Neuronal stem cell (in vitro differentiated cells): ENCODE measurements around the gene FYTTD1.

Source experiments
- DNase-seq: peaks from one replicate; pipeline ENCODE4 v3.0.0-alpha.2; 2013; ENCODE audit warnings: low spot score
- H2AFZ ChIP-seq: one replicate; pipeline ENCODE4 v1.6.1; 2013; ENCODE audit warnings: mild to moderate bottlenecking, low read length, inconsistent platforms
- H2AK5ac ChIP-seq: 2 replicates; pipeline ENCODE4 v1.6.1; 2013; ENCODE audit warnings: low read depth, mild to moderate bottlenecking, inconsistent platforms, low read length, moderate library complexity, mixed read lengths
- H2BK120ac ChIP-seq: 2 replicates; pipeline ENCODE4 v1.6.1; 2013; ENCODE audit warnings: low read depth, mild to moderate bottlenecking, inconsistent platforms, low read length, moderate library complexity, mixed read lengths
- H2BK12ac ChIP-seq: one replicate; pipeline ENCODE4 v1.6.1; 2013; ENCODE audit warnings: low read length, inconsistent platforms
- H2BK15ac ChIP-seq: 2 replicates; pipeline ENCODE4 v1.6.1; 2013; ENCODE audit warnings: mild to moderate bottlenecking, low read length, inconsistent platforms, mixed read lengths
- H2BK5ac ChIP-seq: one replicate; pipeline ENCODE4 v1.6.1; 2013; ENCODE audit warnings: inconsistent platforms, mild to moderate bottlenecking, low read length, moderate library complexity
- H3K14ac ChIP-seq: one replicate; pipeline ENCODE4 v1.6.1; 2013; ENCODE audit warnings: low read length, inconsistent platforms
- H3K18ac ChIP-seq: 2 replicates; pipeline ENCODE4 v1.6.1; 2013; ENCODE audit warnings: low read length, inconsistent platforms
- H3K23ac ChIP-seq: 2 replicates; pipeline ENCODE4 v1.6.1; 2013; ENCODE audit warnings: low read depth, mild to moderate bottlenecking, mixed read lengths, low read length, inconsistent platforms; ENCODE audit not compliant: poor library complexity
- H3K27ac ChIP-seq: replicated peaks from 3 replicates; pipeline ENCODE4 v1.5.1; 2013; ENCODE audit warnings: low read length, inconsistent platforms
- H3K27me3 ChIP-seq, 3 experiments: 2 replicates each; pipeline ENCODE4 v1.6.1; 2013; ENCODE audit warnings: low read length in 3 of 3, mild to moderate bottlenecking in 2 of 3, inconsistent platforms in 1 of 3, low read depth in 1 of 3, mixed read lengths in 1 of 3, moderate library complexity in 1 of 3; ENCODE audit not compliant: control insufficient read depth in 3 of 3, insufficient read depth in 3 of 3
- H3K36me3 ChIP-seq, 2 donors: replicated peaks in 1 of 2; 2 replicates each; pipeline ENCODE4 v1.6.1; 2013; ENCODE audit warnings: low read length in 2 of 2; ENCODE audit not compliant: control insufficient read depth in 2 of 2, insufficient read depth in 2 of 2
- H3K4ac ChIP-seq: 2 replicates; pipeline ENCODE4 v1.6.1; 2013; ENCODE audit warnings: inconsistent platforms, mild to moderate bottlenecking, low read length, moderate library complexity
- H3K4me1 ChIP-seq, 2 donors: 1 replicate in 1 of 2; 2 replicates in 1 of 2; pipeline ENCODE4 v1.6.1; 2013; ENCODE audit warnings: low read length in 2 of 2, low read depth in 1 of 2; ENCODE audit not compliant: control insufficient read depth in 2 of 2, insufficient read depth in 1 of 2
- H3K4me2 ChIP-seq: one replicate; pipeline ENCODE4 v1.6.1; 2013; ENCODE audit warnings: mild to moderate bottlenecking, low read length, inconsistent platforms; ENCODE audit not compliant: insufficient read depth, poor library complexity, severe bottlenecking
- H3K4me3 ChIP-seq, 2 donors: 2 replicates each; pipeline ENCODE4 v1.5.1; 2013; ENCODE audit warnings: low read length in 2 of 2, mild to moderate bottlenecking in 2 of 2, inconsistent platforms in 1 of 2, moderate library complexity in 1 of 2
- H3K79me1 ChIP-seq: one replicate; pipeline ENCODE4 v1.6.1; 2013; ENCODE audit warnings: low read depth, mild to moderate bottlenecking, inconsistent platforms, low read length, moderate library complexity
- H3K9ac ChIP-seq: one replicate; pipeline ENCODE4 v1.6.1; 2013; ENCODE audit warnings: mild to moderate bottlenecking, low read depth, low read length, inconsistent platforms; ENCODE audit not compliant: poor library complexity
- H3K9me3 ChIP-seq, 2 donors: replicated peaks in 1 of 2; 2 replicates each; pipeline versions ENCODE3 to v1.6.1; 2013; ENCODE audit warnings: low read length in 2 of 2, mild to moderate bottlenecking in 2 of 2, inconsistent platforms in 1 of 2, low read depth in 1 of 2, mixed read lengths in 1 of 2, moderate library complexity in 1 of 2; ENCODE audit not compliant: control insufficient read depth in 2 of 2, insufficient read depth in 1 of 2
- H4K8ac ChIP-seq: one replicate; pipeline ENCODE4 v1.6.1; 2013; ENCODE audit warnings: low read depth, mild to moderate bottlenecking, inconsistent platforms, low read length, moderate library complexity
- H4K91ac ChIP-seq: one replicate; pipeline ENCODE4 v1.6.1; 2013; ENCODE audit warnings: low read length, low read depth, mild to moderate bottlenecking, inconsistent platforms; ENCODE audit not compliant: poor library complexity
- WGBS, 2 donors: extraction: QIAGEN DNeasy Blood & Tissue Kit; methylation state at CpG; one replicate each; pipeline ENCODE4 v1.1.7; 2013; ENCODE audit warnings: missing lambda C conversion rate in 2 of 2, mixed read lengths in 1 of 2; ENCODE audit not compliant: insufficient read length in 2 of 2, insufficient replicate concordance in 1 of 2; ENCODE audit errors: extremely low coverage in 2 of 2; 5-methylcytosine and 5-hydroxymethylcytosine counted together

Gene FYTTD1

GRCh38 chr3:197800379-197800778, 50.7 kb downstream of the FYTTD1 start:
- Histone ChIP-seq H4K8ac (no peak overlapping the region), H3K36me3 (peaks cover 0 to 19% of the 10 kb centered on the region in 2 donors), H3K23ac (no peak overlapping the region), H3K4me1 (no peaks in the 10 kb centered on the region), H3K9ac (no peak overlapping the region), H2AK5ac (no peak overlapping the region), H2BK120ac (no peak overlapping the region), H3K4ac (no peak overlapping the region), H3K9me3 (peaks cover 0 to 9% of the 10 kb centered on the region in 2 donors), H2BK12ac (no peak overlapping the region), H2AFZ (no peak overlapping the region), H3K27me3 (no peaks in the 10 kb centered on the region), H3K79me1 (no peaks in the 10 kb centered on the region), H3K27ac (no peak overlapping the region), H2BK15ac (no peak overlapping the region), H3K4me2 (no peak overlapping the region), H3K14ac (no peak overlapping the region), H4K91ac (no peak overlapping the region), H2BK5ac (no peak overlapping the region), H3K18ac (no peak overlapping the region), H3K4me3 (no peak overlapping the region)
- no CpG with 5 or more reads among the region's 3 CpGs for WGBS, 2 donors
- no peak for DNase-seq

- no peak overlapping the region for H3K23ac ChIP-seq
- H4K8ac ChIP-seq = no peak overlapping the region
- H3K4me1 ChIP-seq = no peaks in the 10 kb centered on the region
- H2BK120ac ChIP-seq = no peak overlapping the region
- no peak overlapping the region for H3K4ac ChIP-seq
- H3K4me3 ChIP-seq = no peak overlapping the region
- 100% methylated on average over 1 of the region's 8 CpGs; no CpG with 5 or more reads in 1 of the 2 donors for WGBS, 2 donors
- H3K79me1 ChIP-seq = no peaks in the 10 kb centered on the region
- no peak overlapping the region for H2BK5ac ChIP-seq
- H3K27ac ChIP-seq = no peak overlapping the region
- no peak overlapping the region for H3K14ac ChIP-seq
- no peaks in the 10 kb centered on the region for H3K27me3 ChIP-seq
- DNase-seq = no peak
- H3K9ac ChIP-seq = no peak overlapping the region
- peaks cover 0 to 25% of the 10 kb centered on the region in 2 donors for H3K36me3 ChIP-seq
- H4K91ac ChIP-seq = no peak overlapping the region
- no peak overlapping the region for H2BK12ac ChIP-seq
- H3K4me2 ChIP-seq = no peak overlapping the region
- H2AFZ ChIP-seq = no peak overlapping the region
- no peak overlapping the region for H3K18ac ChIP-seq
- H3K9me3 ChIP-seq = peaks cover 0 to 9% of the 10 kb centered on the region in 2 donors
- no peak overlapping the region for H2BK15ac ChIP-seq
- H2AK5ac ChIP-seq = no peak overlapping the region
Measured at GRCh38 chr3:197801891-197802778, 52.5 kb downstream of the FYTTD1 start.

- H4K91ac ChIP-seq = no peak overlapping the region
- no peak overlapping the region for H4K8ac ChIP-seq
- 100% methylated on average over 1 of the region's 3 CpGs; no CpG with 5 or more reads in 1 of the 2 donors for WGBS, 2 donors
- no peak overlapping the region for H2BK12ac ChIP-seq
- H2AK5ac ChIP-seq = no peak overlapping the region
- no peak overlapping the region for H3K4ac ChIP-seq
- peaks cover 0 to 27% of the 10 kb centered on the region in 2 donors for H3K36me3 ChIP-seq
- H2BK120ac ChIP-seq = no peak overlapping the region
- H2BK5ac ChIP-seq = no peak overlapping the region
- peaks cover 0 to under 1% of the 10 kb centered on the region in 2 donors for H3K4me1 ChIP-seq
- H3K4me3 ChIP-seq = no peak overlapping the region
- H3K27me3 ChIP-seq = no peaks in the 10 kb centered on the region
- H3K9ac ChIP-seq = no peak overlapping the region
- no peak overlapping the region for H2BK15ac ChIP-seq
- H3K79me1 ChIP-seq = no peaks in the 10 kb centered on the region
- peaks cover 0 to 9% of the 10 kb centered on the region in 2 donors for H3K9me3 ChIP-seq
- no peak overlapping the region for H3K27ac ChIP-seq
- H3K23ac ChIP-seq = no peak overlapping the region
- no peak overlapping the region for H3K14ac ChIP-seq
- no peak overlapping the region for H2AFZ ChIP-seq
- no peak overlapping the region for H3K18ac ChIP-seq
- no peak overlapping the region for H3K4me2 ChIP-seq
- no peak for DNase-seq
Measured at GRCh38 chr3:197802779-197803459, 53.2 kb downstream of the FYTTD1 start.

- Histone ChIP-seq H3K9me3 (peaks cover 0 to 9% of the 10 kb centered on the region in 2 donors), H3K4me2 (no peak overlapping the region), H3K27ac (no peak overlapping the region), H3K4me1 (peaks cover 0 to 2% of the 10 kb centered on the region in 2 donors), H3K4ac (no peak overlapping the region), H3K4me3 (no peak overlapping the region), H3K36me3 (peaks cover 0 to 26% of the 10 kb centered on the region in 2 donors), H2BK15ac (no peak overlapping the region), H3K9ac (no peak overlapping the region), H3K23ac (no peak overlapping the region), H4K8ac (no peak overlapping the region), H3K14ac (no peak overlapping the region), H3K27me3 (no peaks in the 10 kb centered on the region), H2BK12ac (no peak overlapping the region), H2BK5ac (no peak overlapping the region), H2BK120ac (no peak overlapping the region), H4K91ac (no peak overlapping the region), H3K79me1 (no peaks in the 10 kb centered on the region), H2AK5ac (no peak overlapping the region), H3K18ac (no peak overlapping the region), H2AFZ (no peak overlapping the region)
- DNase-seq = no peak
- WGBS, 2 donors = no CpG with 5 or more reads among the region's 4 CpGs
Measured at GRCh38 chr3:197804511-197804910, 54.8 kb downstream of the FYTTD1 start.
